Cardiac muscle cell (in vitro differentiated cells and primary cell): ENCODE measurements around the gene ACAT2. TPM values are rescaled to one million over a fixed set of nuclear protein-coding genes. Genes with fewer than 3 reads are reported as not detected.
"Not testable (repeated sequence)": the region's sequence is repeated elsewhere in the genome, so short reads cannot be mapped to it uniquely, and the experiment has no call there.

Source experiments
- DNase-seq, 2 donors: peaks; one replicate each; pipeline versions ENCODE4 v3.0.0 to v3.0.0-alpha.2; 2010 to 2017; ENCODE audit warnings: low read depth in 1 of 2, low spot score in 1 of 2
- H3K27ac ChIP-seq: fragments of 200-600 bp; sonication (generic); 2 replicates; pipeline ENCODE4 v1.5.1; 2016
- H3K27me3 ChIP-seq: fragments of 200-600 bp; sonication (generic); 2 replicates; pipeline ENCODE4 v1.6.0; 2016; ENCODE audit warnings: control low read depth
- H3K36me3 ChIP-seq: fragments of 200-600 bp; sonication (generic); 2 replicates; pipeline ENCODE4 v1.5.1; 2016; ENCODE audit warnings: control low read depth
- H3K4me1 ChIP-seq: fragments of 200-600 bp; sonication (generic); 2 replicates; pipeline ENCODE4 v1.8.1; 2017; ENCODE audit warnings: low read depth, mild to moderate bottlenecking, mixed run types
- H3K4me3 ChIP-seq: fragments of 200-600 bp; sonication (generic); 2 replicates; pipeline ENCODE4 v1.5.1; 2016; ENCODE audit warnings: mild to moderate bottlenecking
- H3K9me3 ChIP-seq: fragments of 200-600 bp; sonication (generic); 2 replicates; pipeline ENCODE4 v1.5.1; 2017; ENCODE audit warnings: low read depth, mild to moderate bottlenecking, control low read depth
- CTCF ChIP-seq: IDR thresholded peaks from 2 replicates; pipeline ENCODE4 v1.5.1; 2012; ENCODE audit warnings: low read depth, mild to moderate bottlenecking, low read length
- polyA plus RNA-seq: library from polyadenylated mRNA; unstranded; fragments of >200 nt; fragmentation: Nextera tagmentation; extraction: Ambion mirVana; gene quantifications from 2 replicates; pipeline ENCODE4 v1.2.1, GENCODE V29; 2016
- total RNA-seq: library from RNA; depleted of rRNA; stranded (reverse); fragments of >200 nt; gene quantifications from 2 replicates; pipeline ENCODE4 v1.2.3, GENCODE V29; 2016

The ACAT2 gene
- total and polyA plus RNA-seq, 2 experiments from 2014 or later: 14.2 to 179 TPM

DNA sequence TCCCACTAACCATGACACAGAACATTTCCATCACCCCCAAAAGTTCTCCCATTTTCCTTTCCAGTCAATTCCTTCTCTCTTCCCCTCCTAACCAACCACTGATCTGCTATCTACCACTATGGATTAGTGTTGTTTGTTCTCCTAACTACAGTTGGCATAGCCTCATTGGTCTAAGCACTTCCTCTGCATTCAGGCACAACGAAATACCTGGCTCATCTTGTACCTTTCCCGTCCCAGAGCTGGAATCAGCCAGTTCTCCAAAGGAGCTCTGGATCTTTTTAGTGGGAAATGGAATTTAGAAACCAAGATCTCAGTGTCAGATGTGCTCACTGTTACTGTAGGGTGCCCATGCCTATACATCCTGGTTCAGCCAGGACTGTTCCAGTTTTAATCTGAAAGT lies 38.6 kb upstream of the ACAT2 start:
- Histone ChIP-seq H3K27ac (no peak overlapping the region), H3K27me3 (no peaks in the 10 kb centered on the region), H3K4me3 (no peak overlapping the region), H3K9me3 (no peaks in the 10 kb centered on the region), H3K4me1 (peaks cover 4% of the 10 kb centered on the region), H3K36me3 (no peaks in the 10 kb centered on the region)
- TF ChIP-seq CTCF: no peak
- no peak for DNase-seq

DNA sequence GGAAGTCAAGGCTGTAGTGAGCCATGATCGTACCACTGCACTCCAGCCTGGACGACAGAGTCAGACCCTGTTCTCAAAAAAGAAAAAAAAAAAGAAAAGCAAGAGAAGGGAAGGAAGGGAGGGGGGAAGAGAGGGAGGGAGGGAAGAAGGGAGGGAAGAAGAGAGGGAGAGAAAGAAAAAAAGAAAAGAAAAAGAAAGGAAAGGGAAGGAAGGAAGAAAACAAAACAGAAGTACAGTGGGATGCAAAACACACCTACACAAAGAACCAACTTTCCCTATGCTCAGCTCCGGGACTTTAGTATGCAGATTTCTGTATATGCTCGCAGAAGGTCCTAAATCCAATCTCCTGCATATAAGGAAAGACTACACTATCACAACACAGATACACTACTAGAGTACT lies 37.1 kb upstream of the ACAT2 start:
- TF ChIP-seq CTCF: no peak
- H3K27me3 ChIP-seq: no peaks in the 10 kb centered on the region
- peaks cover 15% of the 10 kb centered on the region for H3K4me1 ChIP-seq
- DNase-seq: no peak
- H3K9me3 ChIP-seq: no peaks in the 10 kb centered on the region
- no peak overlapping the region for H3K27ac ChIP-seq
- no peaks in the 10 kb centered on the region for H3K36me3 ChIP-seq
- no peak overlapping the region for H3K4me3 ChIP-seq

GRCh38 chr6:159725208-159725607 lies 36.6 kb upstream of the ACAT2 start:
- not testable (repeated sequence) for H3K4me3 ChIP-seq, H3K27me3 ChIP-seq, H3K27ac ChIP-seq

DNA sequence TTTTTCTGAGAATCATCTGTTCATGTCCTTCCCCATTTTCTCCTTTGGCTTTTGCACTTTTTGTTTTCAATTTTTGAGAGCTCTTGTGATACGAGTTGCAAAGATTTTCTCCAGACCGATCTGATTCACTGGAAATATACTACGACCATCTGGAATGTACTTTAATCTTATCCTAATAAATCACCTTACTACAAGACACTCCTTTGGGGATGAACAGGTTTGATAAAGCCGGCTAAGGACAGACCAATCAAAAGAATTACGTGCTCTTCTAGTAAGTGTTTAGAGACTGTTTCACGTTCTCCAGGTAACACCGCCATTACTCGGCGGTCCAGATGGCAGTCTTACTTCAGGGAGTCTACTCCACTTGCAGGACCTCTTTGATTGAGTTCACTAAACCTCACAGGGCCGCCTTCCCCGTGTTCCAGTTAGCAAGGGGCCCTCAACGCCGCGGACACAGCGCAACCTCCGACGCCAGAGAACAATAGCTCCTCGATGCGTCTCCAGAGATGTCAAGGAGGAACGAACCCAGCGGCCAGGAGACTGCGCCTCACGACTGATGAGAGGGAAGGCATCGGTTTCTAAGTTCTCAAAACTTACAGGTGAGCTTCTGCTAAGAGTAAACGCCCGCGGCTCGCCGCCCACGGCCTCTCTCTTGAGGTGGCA lies 35.5 kb upstream of the ACAT2 start:
- peak overlapping the region; percentile 69 for H3K4me3 ChIP-seq
- no peak for DNase-seq
- no peaks in the 10 kb centered on the region for H3K27me3 ChIP-seq
- H3K36me3 ChIP-seq: no peaks in the 10 kb centered on the region
- H3K4me1 ChIP-seq: peaks cover 26% of the 10 kb centered on the region
- H3K27ac ChIP-seq: peak overlapping the region; percentile 100
- TF ChIP-seq CTCF: no peak
- no peaks in the 10 kb centered on the region for H3K9me3 ChIP-seq

More at GRCh38 chr6:159725208-159725607, 36.6 kb upstream of the ACAT2 start:
- not testable (repeated sequence) for DNase-seq, H3K36me3 ChIP-seq, H3K9me3 ChIP-seq
- peaks cover 20% of the 10 kb centered on the region for H3K4me1 ChIP-seq

- H3K9me3 ChIP-seq: no peaks in the 10 kb centered on the region
Measured at GRCh38 chr6:159726918-159727716, 34.7 kb upstream of the ACAT2 start, which contains the start of gene WTAP. WTAP (plus strand) TSS chr6:159727506; CDS start chr6:159736266, 8,760 bp downstream.

More at GRCh38 chr6:159726918-159727716, 34.7 kb upstream of the ACAT2 start, which contains the start of gene WTAP:
- peak; percentile 95 to 97 for DNase-seq
- Histone ChIP-seq H3K27me3 (no peaks in the 10 kb centered on the region), H3K36me3 (no peaks in the 10 kb centered on the region), H3K4me3 (peak within 1 kb of the TSS; percentile 69), H3K27ac (peak within 1 kb of the TSS; percentile 100), H3K4me1 (peaks cover 26% of the 10 kb centered on the region)
- TF ChIP-seq CTCF: no peak
